DMS114 treated with DMSO at 0.1 percent for 48 hours (cell line): ENCODE results near the gene NEK5.
"Not testable (repeated sequence)": the region's sequence is repeated elsewhere in the genome, so short reads cannot be mapped to it uniquely, and the experiment has no call there.

Experiments
- DNase-seq: peaks from one replicate; lab custom pipeline; 2025; ENCODE audit not compliant: unreplicated experiment; lab: John Stamatoyannopoulos, UW

NEK5 gene

DNA sequence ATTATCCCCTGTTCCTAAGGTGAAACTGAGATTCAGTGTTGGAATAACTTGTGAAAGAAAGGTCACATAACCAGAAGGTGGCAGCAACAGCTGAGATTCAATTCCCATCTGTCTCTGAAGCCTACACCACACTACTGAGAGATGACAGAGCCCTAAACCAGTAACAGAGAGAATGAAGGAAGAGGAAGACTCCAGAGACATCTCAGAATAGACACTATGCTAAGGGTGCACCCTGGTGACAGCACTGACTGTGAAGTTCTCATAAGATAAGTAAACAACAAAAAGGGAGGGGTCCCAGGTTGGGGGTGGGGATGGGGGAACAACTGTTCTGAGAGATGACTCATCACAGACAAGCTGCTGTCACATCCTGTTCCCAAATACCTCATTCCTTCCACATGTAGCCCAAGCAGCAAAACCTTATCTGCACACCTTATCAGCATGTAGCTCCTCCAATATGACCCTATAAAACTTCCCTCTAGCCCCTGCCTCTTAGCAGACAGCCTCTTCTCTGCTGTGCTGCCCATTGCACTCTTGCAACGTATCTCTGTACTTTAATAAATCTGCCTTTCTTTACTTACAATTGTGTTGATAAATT, 57.8 kb downstream of the NEK5 start:
- no peak for DNase-seq

- DNase-seq: no peak
Measured at GRCh38 chr13:52067237-52067636, 61.6 kb downstream of the NEK5 start.

GRCh38 chr13:52061587-52061986, 67.3 kb downstream of the NEK5 start:
- no peak for DNase-seq

GRCh38 chr13:52061064-52061463, 67.8 kb downstream of the NEK5 start:
- not testable (repeated sequence) for DNase-seq

GRCh38 chr13:52053460-52053859, 75.4 kb downstream of the NEK5 start:
- DNase-seq: no peak

DNA sequence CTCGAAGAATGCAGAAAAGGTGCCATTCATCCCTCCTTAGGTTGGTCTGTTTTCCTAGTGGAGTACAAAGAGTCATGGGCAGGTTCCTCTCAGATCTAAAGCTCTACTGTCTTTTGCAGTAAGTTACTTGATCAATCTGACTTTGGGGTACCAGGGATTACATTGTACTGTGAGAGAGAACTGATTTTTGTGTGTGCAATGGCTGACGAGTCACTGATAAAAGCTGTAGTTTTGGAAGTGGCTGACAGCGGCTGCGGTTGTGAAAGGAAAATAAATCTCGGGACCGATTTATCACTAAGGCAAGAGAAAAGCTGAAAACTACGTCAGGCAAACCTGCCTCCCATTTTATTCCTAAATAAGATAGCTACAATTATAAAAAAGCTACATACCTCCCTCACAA, 77.5 kb downstream of the NEK5 start:
- no peak for DNase-seq

GRCh38 chr13:52048516-52048915, 80.4 kb downstream of the NEK5 start:
- no peak for DNase-seq

GRCh38 chr13:52047463-52047862, 81.4 kb downstream of the NEK5 start:
- DNase-seq: no peak

DNA sequence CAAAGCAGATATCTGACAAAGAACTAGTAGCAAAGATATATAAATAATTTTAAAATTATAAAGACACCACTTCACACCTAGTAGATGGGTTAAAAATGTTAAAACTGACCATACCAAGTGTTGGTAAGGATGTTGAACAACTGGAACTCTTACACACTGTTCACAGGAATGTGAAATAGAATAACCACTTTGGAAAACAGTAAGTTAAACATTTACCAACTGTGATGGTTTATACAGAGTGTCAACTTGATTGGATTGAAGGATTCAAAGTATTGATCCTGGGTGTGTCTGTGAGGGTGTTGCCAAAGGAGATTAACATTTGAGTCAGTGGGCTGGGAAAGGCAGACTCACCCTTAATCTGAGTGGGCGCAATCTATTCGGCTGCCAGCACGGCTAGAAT, 85.2 kb downstream of the NEK5 start:
- DNase-seq: no peak

- no peak for DNase-seq
Measured at GRCh38 chr13:52036037-52036436, 92.8 kb downstream of the NEK5 start.

GRCh38 chr13:52034616-52035226, 94.2 kb downstream of the NEK5 start:
- no peak for DNase-seq

- DNase-seq: no peak
Measured at GRCh38 chr13:52033039-52033438, 95.8 kb downstream of the NEK5 start.

GRCh38 chr13:52030401-52030800, 98.5 kb downstream of the NEK5 start:
- DNase-seq: not testable (repeated sequence)

DNA sequence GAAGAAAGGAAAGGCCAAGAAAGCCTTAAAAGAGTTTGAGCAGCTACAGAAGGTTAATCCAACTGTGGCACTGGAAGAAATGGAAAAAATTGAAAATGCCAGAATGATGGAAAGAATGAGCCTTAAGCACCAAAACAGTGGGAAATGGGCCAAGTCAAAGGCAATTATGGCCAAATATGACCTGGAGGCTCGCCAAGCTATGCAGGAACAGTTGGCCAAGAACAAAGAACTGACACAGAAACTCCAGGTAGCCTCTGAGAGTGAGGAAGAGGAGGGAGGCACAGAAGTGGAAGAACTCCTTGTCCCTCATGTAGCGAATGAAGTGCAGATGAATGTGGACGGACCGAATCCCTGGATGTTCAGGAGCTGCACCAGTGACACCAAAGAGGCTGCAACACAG, 99.3 kb downstream of the NEK5 start:
- no peak for DNase-seq

DNA sequence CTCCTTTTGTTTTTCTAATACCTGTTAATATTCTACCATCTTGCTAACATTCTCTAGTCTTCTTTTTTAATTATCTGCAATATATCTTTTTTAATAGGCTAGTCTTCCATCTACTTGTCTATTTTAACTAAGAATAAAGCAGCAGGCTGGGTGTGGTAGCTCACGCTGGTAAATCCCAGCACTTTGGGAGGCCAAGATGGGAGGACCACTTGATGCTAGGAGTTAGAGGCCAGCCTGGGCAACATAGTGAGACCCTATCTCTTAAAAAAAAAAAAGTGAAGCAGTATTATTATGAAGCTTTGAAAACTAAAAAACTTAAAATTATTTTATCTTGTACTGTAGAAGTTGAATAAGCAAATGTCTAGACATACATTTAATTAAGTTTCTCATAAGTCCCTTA, 101.0 kb downstream of the NEK5 start:
- DNase-seq: no peak

DNA sequence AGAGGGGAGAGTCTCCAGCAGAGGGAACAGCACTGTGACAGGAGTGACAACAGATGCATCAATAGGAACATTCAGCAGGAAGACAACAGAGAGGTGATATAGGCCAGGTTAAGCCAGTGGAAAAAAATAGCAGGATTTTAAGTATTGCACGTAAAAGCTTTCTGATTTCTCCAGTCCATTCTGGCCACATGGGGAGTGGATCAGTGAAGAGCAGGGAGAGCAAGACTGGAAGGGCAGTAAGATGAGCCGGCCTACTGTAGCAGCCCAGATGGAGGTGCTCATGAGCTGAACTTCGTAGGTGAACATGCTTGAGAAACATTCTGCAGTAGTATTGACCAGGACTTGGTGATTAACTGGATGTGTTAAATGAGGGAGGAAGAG, 102.6 kb downstream of the NEK5 start:
- DNase-seq: no peak

DNA sequence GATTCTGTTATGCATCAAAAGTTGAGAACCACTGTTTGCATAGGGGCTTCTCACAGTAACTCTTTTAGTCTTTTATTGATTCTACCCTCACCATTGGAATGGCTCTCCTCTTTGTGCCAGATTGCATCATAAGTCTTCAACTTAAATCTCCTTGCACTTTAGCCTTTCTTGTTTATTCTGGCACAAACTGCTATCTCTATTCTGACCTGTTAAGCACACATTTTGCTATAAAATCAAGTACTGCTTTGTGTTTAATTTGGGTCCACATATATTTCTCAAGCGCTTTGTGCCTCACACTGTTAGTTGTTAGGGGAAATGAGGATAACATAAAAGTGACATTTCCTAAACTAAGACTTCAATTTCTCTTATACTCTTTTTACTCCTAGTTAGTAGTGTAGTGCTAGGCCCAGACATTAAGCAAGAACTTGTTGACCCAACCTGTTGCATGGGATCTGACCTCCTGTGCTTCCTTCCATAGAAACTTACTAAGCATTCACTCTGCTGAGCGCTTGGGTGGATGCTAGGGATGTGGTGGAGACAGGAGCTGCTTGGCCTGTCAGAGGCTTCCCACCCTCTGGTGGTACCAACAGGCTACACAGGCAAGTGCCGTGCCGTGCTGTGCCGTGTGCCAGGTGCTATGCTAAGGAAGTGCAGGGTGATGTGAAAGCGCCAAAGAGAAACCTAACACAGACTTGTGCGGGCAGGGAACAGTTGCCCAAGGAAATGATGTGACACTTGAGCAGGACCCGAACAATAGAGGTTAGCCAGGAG, 103.2 kb downstream of the NEK5 start:
- no peak for DNase-seq

GRCh38 chr13:52024481-52024880, 104.4 kb downstream of the NEK5 start, which contains the start of gene UTP14C:
UTP14C (plus strand) TSS chr13:52024691; CDS start chr13:52028805, 4,114 bp downstream.
- DNase-seq: no peak

DNA sequence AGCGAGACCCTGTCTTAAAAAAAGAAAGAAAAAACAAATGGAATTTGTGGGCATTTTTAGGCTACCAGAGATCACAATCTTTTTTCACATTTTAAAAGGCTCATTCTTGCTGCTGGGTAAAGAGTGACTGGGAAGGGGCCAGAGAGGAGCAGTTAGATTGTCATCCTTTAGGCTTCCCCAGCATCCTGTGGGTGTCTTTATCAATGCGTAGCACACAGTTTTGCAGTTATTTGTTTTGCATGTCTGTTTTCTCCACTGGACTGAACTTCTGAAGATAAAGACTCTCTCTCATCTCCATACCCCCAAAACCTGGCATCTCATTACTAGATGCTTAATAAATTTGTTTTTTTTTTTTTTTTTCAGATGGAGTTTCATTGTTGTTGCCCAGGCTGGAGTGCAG, 106.5 kb downstream of the NEK5 start:
- no peak for DNase-seq

- DNase-seq: no peak
Measured at GRCh38 chr13:52020191-52020590, 108.7 kb downstream of the NEK5 start.

DNA sequence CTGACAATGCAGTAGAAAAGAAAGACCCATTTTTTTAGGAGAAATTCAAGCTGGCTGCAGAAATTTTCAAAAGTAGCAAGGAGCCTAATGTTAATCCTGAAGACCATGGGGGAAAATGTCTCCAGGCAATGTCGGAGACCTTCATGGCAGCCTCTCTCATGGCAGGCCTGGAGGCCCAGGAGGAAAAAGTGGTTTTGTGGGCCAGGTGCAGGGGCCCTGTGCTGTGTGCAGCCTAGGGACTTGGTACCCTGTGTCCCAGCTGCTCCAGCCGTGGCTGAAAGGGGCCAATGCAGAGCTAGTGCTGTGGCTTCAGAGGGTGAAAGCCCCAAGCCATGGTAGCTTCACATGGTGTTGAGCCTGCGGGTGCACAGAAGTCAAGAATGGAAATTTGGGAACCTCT, 112.6 kb downstream of the NEK5 start:
- no peak for DNase-seq

DNA sequence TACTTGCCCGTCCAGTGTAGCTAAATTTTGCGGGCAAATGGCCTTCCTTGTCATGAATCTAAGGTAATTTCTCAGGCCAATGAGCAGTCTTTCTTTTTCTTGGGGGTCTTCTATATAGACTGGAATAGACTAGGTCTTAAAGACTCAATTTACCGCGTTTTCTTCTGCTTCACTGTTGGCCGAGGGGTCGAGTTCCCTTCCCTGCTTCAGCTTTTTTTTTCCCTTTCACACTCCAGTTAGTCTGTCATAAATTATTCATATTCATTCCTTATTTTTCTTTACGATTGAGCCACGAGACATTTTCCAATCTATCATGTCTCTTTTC, 116.4 kb downstream of the NEK5 start:
- no peak for DNase-seq
